HepG2 (cell line): Measurements from ENCODE around the gene ATP6V0A1. TPM values are rescaled to one million over a fixed set of nuclear protein-coding genes. Genes with fewer than 3 reads are reported as not detected.

Experiments used
- ATAC-seq: fragments of 200-7000 bp; cut with Tn5 transposase; 3 replicates; pipeline ENCODE4 v1.9.1; 2020; ENCODE audit warnings: mild to moderate bottlenecking, moderate library complexity
- BruUV-seq: library from RNA; stranded (reverse); fragments of 400-500 nt; replicated peaks from 2 replicates; lab custom pipeline; 2021; lab: Mats Ljungman, UMichigan
- CTCF ChIA-PET: fragments of 300-600 bp; formaldehyde crosslinking; extraction: SDS; loops from one replicate; lab custom pipeline; 2021; ENCODE audit warnings: low total read pairs, inconsistent platforms, low intra/inter-chr PET ratio; lab: Yijun Ruan, JAX
- POLR2A ChIA-PET: fragments of 350-600 bp; sonication (Branson Sonifier 250); formaldehyde crosslinking; loops from one replicate; lab custom pipeline; 2020; ENCODE audit warnings: antibody characterized with exemption, inconsistent platforms; lab: Yijun Ruan, JAX
- DNase-seq: peaks from one replicate; pipeline ENCODE4 v3.0.0-alpha.2; 2015; ENCODE audit warnings: low spot score
- FAIRE-seq: peaks from 3 replicates; lab custom pipeline; 2011; peaks lifted over from hg19 to GRCh38; lab: Jason Lieb, UNC
- H2AFZ ChIP-seq: one replicate; pipeline ENCODE4 v1.6.1; 2011; ENCODE audit warnings: low read length, inconsistent platforms
- H3K27ac ChIP-seq: fragments of 300-600 bp; 3 replicates; pipeline ENCODE4 v1.8.0; 2011; ENCODE audit warnings: mixed run types, mild to moderate bottlenecking, mixed read lengths, low read length, inconsistent platforms; ENCODE audit not compliant: insufficient read depth; ENCODE audit errors: extremely low read length
- H3K27me3 ChIP-seq, 2 experiments: fragments of 200-600 bp in 1 of 2; 2 replicates in 1 of 2; 3 replicates in 1 of 2; pipeline versions ENCODE4 v1.6.0 to v1.8.0; 2011; ENCODE audit warnings: low read length in 2 of 2, mild to moderate bottlenecking in 2 of 2, moderate library complexity in 2 of 2, inconsistent platforms in 1 of 2; ENCODE audit not compliant: insufficient read depth in 2 of 2, control insufficient read depth in 1 of 2
- H3K36me3 ChIP-seq, 2 experiments: fragments of 200-600 bp in 1 of 2; replicated peaks in 1 of 2; 2 replicates in 1 of 2; 3 replicates in 1 of 2; pipeline versions ENCODE4 v1.5.1 to v1.8.0; 2011; ENCODE audit warnings: low read length in 2 of 2, inconsistent platforms in 1 of 2; ENCODE audit not compliant: insufficient read depth in 2 of 2, control insufficient read depth in 1 of 2
- H3K4me1 ChIP-seq: 2 replicates; pipeline ENCODE4 v1.5.1; 2012; ENCODE audit warnings: low read length, inconsistent platforms; ENCODE audit not compliant: insufficient read depth
- H3K4me2 ChIP-seq: 2 replicates; pipeline ENCODE4 v1.6.0; 2011; ENCODE audit warnings: low read depth, low read length, inconsistent platforms
- H3K4me3 ChIP-seq, 3 experiments: fragments of 200-600 bp in 1 of 3; sonication (generic), shearing (Covaris generic) in 1 of 3; replicated peaks in 1 of 3; 2 replicates each; pipeline ENCODE4 v1.5.1; 2011 to 2016; ENCODE audit warnings: low read length in 3 of 3, inconsistent platforms in 2 of 3, low read depth in 2 of 3, mild to moderate bottlenecking in 2 of 3, control low read depth in 1 of 3, mixed read lengths in 1 of 3; ENCODE audit not compliant: insufficient read depth in 1 of 3
- H3K79me2 ChIP-seq: one replicate; pipeline ENCODE4 v1.6.1; 2011; ENCODE audit warnings: low read length, inconsistent platforms; ENCODE audit not compliant: insufficient read depth
- H3K9ac ChIP-seq: 2 replicates; pipeline ENCODE4 v1.6.0; 2011; ENCODE audit warnings: mild to moderate bottlenecking, low read depth, low read length, inconsistent platforms; ENCODE audit not compliant: insufficient read depth
- H3K9me3 ChIP-seq: 2 replicates; pipeline ENCODE4 v1.5.1; 2012; ENCODE audit warnings: mild to moderate bottlenecking, low read length
- H4K20me1 ChIP-seq: 2 replicates; pipeline ENCODE4 v1.6.0; 2011; ENCODE audit warnings: inconsistent platforms, mild to moderate bottlenecking, low read length, moderate library complexity; ENCODE audit not compliant: insufficient read depth
- CENPT ChIP-seq: sonication (generic); formaldehyde crosslinking; IDR thresholded peaks from 2 replicates; pipeline ENCODE4 v1.8.0; 2022; ENCODE audit warnings: low read depth, mild to moderate bottlenecking, moderate library complexity, missing genetic modification reagents
- ETV6 ChIP-seq: sonication (generic); formaldehyde crosslinking; conservative IDR thresholded peaks from 2 replicates; pipeline ENCODE4 v1.4.0; 2020; ENCODE audit warnings: missing genetic modification reagents
- FOXC1 ChIP-seq: sonication (generic); formaldehyde crosslinking; IDR thresholded peaks from 2 replicates; pipeline ENCODE4 v1.8.0; 2022; ENCODE audit warnings: mild to moderate bottlenecking, missing genetic modification reagents, borderline replicate concordance
- GPN1 ChIP-seq: sonication (generic); formaldehyde crosslinking; IDR thresholded peaks from 2 replicates; pipeline ENCODE4 v1.5.1; 2020; ENCODE audit warnings: missing genetic modification reagents, borderline replicate concordance
- HNRNPH1 ChIP-seq: fragments of 200-400 bp; formaldehyde crosslinking; optimal IDR thresholded peaks from 2 replicates; pipeline ENCODE3; 2017; ENCODE audit warnings: mild to moderate bottlenecking, low read depth, low read length
- KLF16 ChIP-seq, 2 experiments: sonication (generic) in 1 of 2; formaldehyde crosslinking in 1 of 2; IDR thresholded peaks; 2 replicates each; pipeline versions ENCODE4 v1.6.1 to v1.8.0; 2016 to 2023; ENCODE audit warnings: missing genetic modification reagents in 2 of 2, missing compliant biosample characterization in 1 of 2
- NONO ChIP-seq, 2 experiments: fragments of 450-650 bp in 1 of 2; sonication (generic) in 1 of 2; formaldehyde crosslinking in 1 of 2; IDR thresholded peaks in 1 of 2; conservative IDR thresholded peaks in 1 of 2; 2 replicates each; pipeline versions ENCODE4 v1.6.1 to v1.8.0; 2017 to 2022; ENCODE audit warnings: mild to moderate bottlenecking in 1 of 2, missing genetic modification reagents in 1 of 2, moderate library complexity in 1 of 2
- NR3C1 ChIP-seq: sonication (generic); formaldehyde crosslinking; IDR thresholded peaks from 2 replicates; pipeline ENCODE4 v1.4.0; 2020; ENCODE audit warnings: missing genetic modification reagents
- RELA ChIP-seq: sonication (generic); formaldehyde crosslinking; IDR thresholded peaks from 2 replicates; pipeline ENCODE4 v1.4.0; 2020; ENCODE audit warnings: missing genetic modification reagents
- TBL1XR1 ChIP-seq: fragments of 150-350 bp; IDR thresholded peaks from 2 replicates; pipeline ENCODE4 v1.6.1; 2014; ENCODE audit warnings: borderline replicate concordance, low read length; ENCODE audit not compliant: partially characterized antibody
- ZNF577 ChIP-seq: sonication (generic); formaldehyde crosslinking; IDR thresholded peaks from 2 replicates; pipeline ENCODE4 v1.4.0; 2020; ENCODE audit warnings: mild to moderate bottlenecking, low read depth, missing genetic modification reagents, borderline replicate concordance
- WGBS: methylation state at CpG from one replicate; pipeline ENCODE4 v1.1.6; 2017; ENCODE audit warnings: low lambda C conversion rate; 5-methylcytosine and 5-hydroxymethylcytosine counted together
- in situ Hi-C: cut with HindIII; loops from 2 replicates; pipeline ENCODE4 v1.10.0; 2017; ENCODE audit warnings: low pct_unique_long_range_greater_than_20kb; ENCODE audit not compliant: extremely low pct_ligation_motif_present
- intact Hi-C: fragments of 100-400 bp; cut with micrococcal nuclease; formaldehyde crosslinking; loops from one replicate; pipeline ENCODE4 v1.10.0; 2022; ENCODE audit not compliant: unreplicated experiment
- polyA plus RNA-seq, 8 experiments: library from polyadenylated mRNA; depleted of rRNA in 3 of 8; stranded (reverse) in 7 of 8; unstranded in 1 of 8; fragments of >200 nt; fragmentation: Illumina TruSeq in 4 of 8; extraction: Trizol in 4 of 8; gene quantifications; 2 replicates each; pipeline versions ENCODE4 v1.2.1 to v1.2.3, GENCODE V29; 2011 to 2016; ENCODE audit warnings: low read depth in 4 of 8, missing spikeins in 1 of 8, mixed read lengths in 1 of 8; ENCODE audit not compliant: insufficient read depth in 1 of 8
- total RNA-seq, 5 experiments: library from RNA; depleted of rRNA; stranded (reverse); fragments of >200 nt; fragmentation: Illumina TruSeq; extraction: Trizol; gene quantifications; 2 replicates each; pipeline ENCODE4 v1.2.3, GENCODE V29; 2016; ENCODE audit warnings: low read depth in 1 of 5

Gene ATP6V0A1
- total and polyA plus RNA-seq, 2 of the 13 experiments (the other 11 are each of a cell fraction or from before 2014, with no cell fraction given), result 27.9 to 54.1 TPM

DNA sequence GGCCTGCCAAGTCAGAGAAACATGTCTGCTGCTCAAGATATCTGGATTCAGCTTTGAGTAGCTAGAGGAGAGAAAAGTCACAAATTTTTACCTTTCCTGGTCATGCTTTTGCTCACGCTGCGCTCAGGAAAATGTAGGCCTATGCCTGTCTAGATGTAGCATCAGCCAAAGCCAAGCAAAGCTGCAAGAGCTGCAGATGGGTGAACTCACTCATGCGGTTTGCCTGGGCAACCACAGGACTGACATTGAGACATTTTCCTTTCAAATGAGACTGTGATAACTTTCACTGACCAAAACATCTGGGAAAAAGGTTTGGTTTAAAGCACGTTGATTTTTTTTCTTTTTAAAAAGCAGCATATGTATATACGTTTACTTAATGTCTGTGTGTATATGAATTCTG lies 43.4 kb downstream of the ATP6V0A1 start:
- Histone ChIP-seq H3K36me3 (peaks cover 35 to 65% of the 10 kb centered on the region in 2 experiments), H3K27me3 (no peaks in the 10 kb centered on the region), H3K9me3 (no peaks in the 10 kb centered on the region), H3K79me2 (no peaks in the 10 kb centered on the region), H3K4me2 (no peak overlapping the region), H3K4me1 (no peaks in the 10 kb centered on the region), H3K27ac (no peak overlapping the region), H3K4me3 (no peak overlapping the region), H3K9ac (no peak overlapping the region), H4K20me1 (no peaks in the 10 kb centered on the region), H2AFZ (no peak overlapping the region)
- ChIA-PET CTCF (no interaction called here), POLR2A (no interaction called here)
- TF ChIP-seq ETV6, result no peak
- TF ChIP-seq KLF16 (CRISPR knock-in tag; IDR thresholded peaks at IDR 0.05), result no peak
- no peak for TF ChIP-seq HNRNPH1
- no peak for TF ChIP-seq NR3C1 (CRISPR knock-in tag)
- no peak for TF ChIP-seq FOXC1
- no peak for TF ChIP-seq CENPT (CRISPR knock-in tag)
- no peak for TF ChIP-seq GPN1 (CRISPR knock-in tag)
- no peak for TF ChIP-seq TBL1XR1
- TF ChIP-seq NONO (IDR thresholded peaks at IDR 0.05), result no peak
- no peak for TF ChIP-seq NONO (CRISPR knock-in tag; conservative IDR thresholded peaks at IDR 0.05)
- TF ChIP-seq RELA (CRISPR knock-in tag), result no peak
- no peak for TF ChIP-seq ZNF577 (CRISPR knock-in tag)
- intact Hi-C loops, result no loop called here
- in situ Hi-C loops, result no loop called here
- WGBS, result 98% methylated on average over 5 of the region's 5 CpGs
- FAIRE-seq, result no peak
- no TSS peak for BruUV-seq
- ATAC-seq, result no peak
- DNase-seq, result no peak
